Ishikawa (cell line): ENCODE results near the gene PDSS2.

ENCODE experiments used
- CEBPB ChIP-seq: IDR thresholded peaks from 2 replicates; pipeline ENCODE4 v1.6.1; 2012
- CREB1 ChIP-seq: IDR thresholded peaks from 2 replicates; pipeline ENCODE4 v1.6.1; 2012; ENCODE audit warnings: low read depth
- EGR1 ChIP-seq: IDR thresholded peaks from 2 replicates; pipeline ENCODE4 v1.6.1; 2012
- EP300 ChIP-seq: IDR thresholded peaks from 2 replicates; pipeline ENCODE4 v1.6.1; 2012; ENCODE audit warnings: borderline replicate concordance
- MAX ChIP-seq: IDR thresholded peaks from 2 replicates; pipeline ENCODE4 v1.6.1; 2012
- NFIC ChIP-seq: IDR thresholded peaks from 2 replicates; pipeline ENCODE4 v1.6.1; 2012
- RAD21 ChIP-seq: IDR thresholded peaks from 2 replicates; pipeline ENCODE4 v1.6.1; 2012; ENCODE audit warnings: low read depth
- REST ChIP-seq: IDR thresholded peaks from 2 replicates; pipeline ENCODE4 v1.6.1; 2012; ENCODE audit warnings: low read depth, mild to moderate bottlenecking
- TAF1 ChIP-seq: IDR thresholded peaks from 2 replicates; pipeline ENCODE4 v1.6.1; 2012; ENCODE audit warnings: low read depth, mild to moderate bottlenecking
- TCF12 ChIP-seq: IDR thresholded peaks from 2 replicates; pipeline ENCODE4 v1.6.1; 2012; ENCODE audit warnings: low read depth
- TEAD4 ChIP-seq: IDR thresholded peaks from 2 replicates; pipeline ENCODE4 v1.6.1; 2012
- USF1 ChIP-seq: IDR thresholded peaks from 2 replicates; pipeline ENCODE4 v1.6.1; 2012
- YY1 ChIP-seq: IDR thresholded peaks from 2 replicates; pipeline ENCODE4 v1.6.1; 2012; ENCODE audit warnings: low read depth

- no peak for TF ChIP-seq TEAD4
- no peak for TF ChIP-seq NFIC
- TF ChIP-seq CEBPB: no peak
- TF ChIP-seq EGR1: no peak
- TF ChIP-seq EP300: no peak
- no peak for TF ChIP-seq TAF1
- no peak for TF ChIP-seq MAX
- TF ChIP-seq CREB1: no peak
- TF ChIP-seq REST: no peak
- no peak for TF ChIP-seq RAD21
- TF ChIP-seq USF1: no peak
- TF ChIP-seq TCF12: no peak
- no peak for TF ChIP-seq YY1
Observed at GRCh38 chr6:107495196-107495643, 35.9 kb upstream of the PDSS2 start.
